GM19238 (cell line): ENCODE measurements around the gene TSC22D2.
"Not testable (repeated sequence)": the region's sequence is repeated elsewhere in the genome, so short reads cannot be mapped to it uniquely, and the experiment has no call there.

Source experiments
- DNase-seq: peaks from one replicate; pipeline ENCODE4 v3.0.0; 2011; ENCODE audit warnings: low spot score; ENCODE audit not compliant: insufficient read length

Gene TSC22D2

GRCh38 chr3:150484410-150484809 lies 76.3 kb downstream of the TSC22D2 start:
- DNase-seq: no peak

DNA sequence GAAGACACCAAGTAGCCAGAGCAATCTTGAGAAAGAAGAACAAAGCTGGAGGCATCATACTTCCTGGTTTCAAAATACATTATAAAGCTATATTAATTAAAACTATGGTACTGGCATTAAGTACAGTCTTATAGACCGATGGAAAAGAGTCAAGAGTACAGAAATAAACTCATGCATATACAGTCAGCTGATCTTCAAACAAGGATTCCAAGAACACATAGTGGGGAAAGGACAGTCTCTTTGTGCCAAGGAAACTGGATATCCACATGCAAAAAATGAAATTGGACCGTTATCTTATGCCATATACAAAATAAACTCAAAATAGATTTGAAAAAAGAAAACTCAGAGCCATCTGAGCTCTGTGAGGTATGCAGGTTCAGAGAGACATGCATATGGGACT lies 80.8 kb downstream of the TSC22D2 start:
- no peak for DNase-seq

- no peak for DNase-seq
Measured at GRCh38 chr3:150490277-150490986, 82.3 kb downstream of the TSC22D2 start.

DNA sequence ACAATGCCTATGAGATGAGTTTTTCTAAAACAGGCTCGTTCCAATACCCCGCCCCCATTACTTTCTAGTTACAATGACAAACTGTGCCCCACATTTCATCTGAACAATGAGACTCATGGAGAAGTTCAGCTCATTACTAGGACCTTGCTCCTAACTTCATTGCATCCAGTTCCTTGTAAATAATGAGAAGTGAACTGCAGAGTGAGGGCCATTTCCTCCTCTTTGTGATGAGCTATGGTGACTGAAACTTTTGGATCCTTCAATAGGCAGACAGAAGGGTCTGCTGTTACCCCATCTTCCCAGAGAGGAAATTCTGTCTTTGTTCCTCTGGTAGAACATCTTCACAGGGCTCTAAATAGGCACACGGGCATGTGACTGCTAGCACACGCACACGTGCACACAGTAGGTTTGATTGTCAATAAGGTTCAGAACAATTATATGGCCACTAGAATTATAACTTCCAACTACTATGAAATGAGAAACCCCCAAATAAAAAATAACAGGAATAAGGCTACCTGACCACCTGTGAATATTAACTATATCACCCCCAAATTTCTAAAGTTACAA lies 86.4 kb downstream of the TSC22D2 start:
- DNase-seq: no peak

GRCh38 chr3:150495149-150495548 lies 87.1 kb downstream of the TSC22D2 start:
- no peak for DNase-seq

DNA sequence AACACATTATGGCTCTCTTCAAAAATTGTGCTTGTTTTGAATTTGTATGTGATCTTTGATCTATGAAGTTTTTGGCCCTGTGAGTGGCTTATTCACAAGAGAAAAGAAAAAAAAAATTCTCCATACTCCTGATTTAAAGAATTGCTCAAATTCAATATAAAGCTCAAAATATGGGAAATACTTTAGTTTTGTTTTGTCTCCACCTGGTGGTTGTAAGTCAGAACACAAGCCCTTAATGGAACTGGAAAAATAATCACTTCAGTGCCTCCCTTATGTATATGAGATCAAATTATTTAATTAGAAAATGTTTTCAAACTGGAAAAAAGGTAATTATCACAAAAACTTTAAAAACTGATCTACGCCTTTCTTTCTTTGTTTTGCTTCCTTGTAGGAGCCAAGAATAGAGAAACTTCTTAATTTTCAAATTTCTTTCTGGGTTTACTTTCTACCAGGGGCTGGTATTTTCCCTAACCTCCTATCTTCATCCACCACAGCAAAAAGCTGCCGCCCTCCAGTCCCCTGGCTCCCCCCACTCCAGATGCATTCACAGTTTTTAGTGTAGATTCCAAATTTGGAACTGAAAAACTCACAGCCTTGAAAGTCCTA lies 87.6 kb downstream of the TSC22D2 start:
- no peak for DNase-seq

DNA sequence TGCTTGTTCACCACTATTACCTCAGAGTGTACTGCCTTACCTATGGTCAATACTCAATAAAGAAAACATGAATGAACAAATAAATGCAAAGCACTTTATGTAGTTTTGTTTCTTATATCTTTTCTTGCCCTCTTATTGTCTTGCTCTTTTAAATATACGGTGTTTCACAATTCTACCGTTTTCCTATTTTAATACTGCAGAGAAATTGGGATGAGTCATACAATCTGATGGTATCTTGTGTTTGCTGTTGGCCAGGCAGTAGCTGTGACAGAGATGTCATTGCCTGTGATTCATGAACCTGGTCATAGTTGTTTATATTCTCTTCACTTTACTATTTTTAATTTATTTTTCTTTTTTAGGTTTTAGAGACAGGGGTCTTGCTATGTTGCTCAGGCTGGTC lies 89.9 kb downstream of the TSC22D2 start:
- no peak for DNase-seq

- DNase-seq: not testable (repeated sequence)
Measured at GRCh38 chr3:150500960-150501359, 92.9 kb downstream of the TSC22D2 start.

DNA sequence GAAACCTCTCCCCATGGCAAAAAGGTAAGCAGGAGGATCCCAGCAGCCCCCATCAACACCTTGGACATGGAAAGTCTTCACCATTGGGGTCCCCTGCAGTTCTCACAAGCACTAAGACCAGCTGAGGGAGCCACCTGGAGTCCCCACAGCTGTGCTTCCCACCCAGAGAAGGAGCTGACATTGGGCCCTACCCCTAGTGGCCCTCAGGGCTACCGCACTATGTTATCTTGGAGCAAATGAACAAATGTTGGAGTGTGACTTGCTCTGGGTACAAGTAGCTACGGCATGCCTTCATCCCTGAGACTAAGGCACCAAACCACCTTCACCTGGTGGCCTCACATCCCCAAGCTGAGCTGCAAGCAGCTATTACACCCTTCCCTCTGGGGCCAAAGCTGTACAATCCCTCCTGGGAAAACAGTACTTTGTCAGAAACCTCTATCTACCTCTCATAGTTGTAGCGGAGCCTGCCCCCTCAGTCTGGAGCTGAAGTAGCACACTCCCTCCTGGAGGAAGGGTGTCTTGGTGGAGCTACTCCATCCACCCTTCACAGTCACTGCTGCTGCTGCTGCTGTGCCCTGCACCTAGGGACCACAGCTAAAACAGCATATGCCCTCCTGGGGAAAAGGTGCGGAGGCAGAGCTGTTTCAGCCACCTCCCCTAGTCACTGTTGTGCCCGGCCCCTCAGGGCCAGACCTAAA lies 95.5 kb downstream of the TSC22D2 start:
- no peak for DNase-seq

DNA sequence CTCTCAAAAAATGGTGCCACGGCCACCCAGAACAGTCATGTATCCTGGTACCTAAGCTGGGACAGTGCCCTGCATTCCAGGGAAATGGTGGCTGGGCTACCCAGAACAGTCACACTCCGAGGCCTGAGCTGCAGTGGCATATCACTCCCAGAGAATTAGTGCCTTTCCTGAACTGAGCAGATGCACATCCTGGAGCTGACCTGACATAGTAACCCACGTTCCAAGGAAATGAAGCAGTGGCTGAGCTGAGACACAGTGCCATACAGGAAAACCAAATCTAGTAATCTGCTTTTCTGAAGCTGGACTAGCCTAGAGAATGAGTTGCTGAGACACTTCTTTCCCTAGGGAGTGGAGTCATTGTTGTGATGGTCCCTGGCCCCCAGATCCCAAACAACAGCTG lies 96.4 kb downstream of the TSC22D2 start:
- no peak for DNase-seq

DNA sequence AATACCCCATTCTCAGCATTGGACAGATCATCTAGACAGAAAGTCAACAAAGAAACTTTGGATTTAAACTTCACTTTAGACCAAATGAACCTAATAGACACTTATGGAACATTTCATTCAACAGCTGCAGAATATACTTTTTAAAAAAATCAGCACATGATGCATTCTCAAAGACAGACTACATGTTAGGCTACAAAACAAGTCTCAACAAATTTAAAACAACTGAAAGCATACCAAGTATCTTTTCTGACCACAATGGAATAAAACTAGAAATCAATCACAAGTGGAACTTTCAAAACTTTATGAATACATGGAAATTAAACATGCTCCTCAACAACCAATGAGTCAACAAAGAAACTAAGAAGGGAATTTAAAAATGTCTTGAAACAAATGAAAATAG lies 100.3 kb downstream of the TSC22D2 start:
- no peak for DNase-seq

GRCh38 chr3:150509780-150510179 lies 101.7 kb downstream of the TSC22D2 start:
- DNase-seq: no peak

- DNase-seq: no peak
Measured at GRCh38 chr3:150511122-150511821, 103.2 kb downstream of the TSC22D2 start.

GRCh38 chr3:150515210-150515609 lies 107.1 kb downstream of the TSC22D2 start:
- DNase-seq: no peak
